Lung (tissue), 12 donors: ENCODE results near the gene FAM47B. TPM values are rescaled to one million over a fixed set of nuclear protein-coding genes. Genes with fewer than 3 reads are reported as not detected.

Experiments
- ATAC-seq: fragments of 200-7000 bp; cut with Tn5 transposase; one replicate; pipeline ENCODE4 v1.9.1; 2020; ENCODE audit warnings: moderate number of reproducible peaks; ENCODE audit not compliant: insufficient read depth, low FRiP score
- DNase-seq, 3 donors: peaks; one replicate each; pipeline ENCODE4 v3.0.0-alpha.2; 2013 to 2017
- H3K27ac ChIP-seq, 2 donors: one replicate each; pipeline ENCODE4 v1.5.1; 2013; ENCODE audit warnings: mild to moderate bottlenecking in 2 of 2, moderate library complexity in 2 of 2, control low read depth in 1 of 2, inconsistent platforms in 1 of 2, low read depth in 1 of 2, low read length in 1 of 2
- H3K27me3 ChIP-seq, 3 donors: one replicate each; pipeline ENCODE4 v1.5.1; 2013; ENCODE audit warnings: low read length in 2 of 3; ENCODE audit not compliant: control insufficient read depth in 3 of 3, insufficient read depth in 3 of 3
- H3K36me3 ChIP-seq, 4 donors: one replicate each; pipeline ENCODE4 v1.5.1; 2013; ENCODE audit warnings: low read length in 4 of 4, mild to moderate bottlenecking in 1 of 4, moderate library complexity in 1 of 4; ENCODE audit not compliant: control insufficient read depth in 4 of 4, insufficient read depth in 4 of 4
- H3K4me1 ChIP-seq, 5 donors: one replicate each; pipeline ENCODE4 v1.5.1; 2013; ENCODE audit warnings: low read length in 5 of 5, mild to moderate bottlenecking in 2 of 5, moderate library complexity in 1 of 5; ENCODE audit not compliant: control insufficient read depth in 5 of 5, insufficient read depth in 5 of 5
- H3K4me3 ChIP-seq: one replicate; pipeline ENCODE4 v1.5.1; 2013; ENCODE audit warnings: mild to moderate bottlenecking, control low read depth, moderate library complexity
- H3K9ac ChIP-seq, 2 donors: one replicate each; pipeline ENCODE4 v1.5.1; 2013; ENCODE audit warnings: low read length in 2 of 2, control low read depth in 1 of 2; ENCODE audit not compliant: insufficient read depth in 1 of 2
- H3K9me3 ChIP-seq, 4 donors: one replicate each; pipeline ENCODE4 v1.5.1; 2013; ENCODE audit warnings: low read length in 3 of 4, mild to moderate bottlenecking in 1 of 4, moderate library complexity in 1 of 4; ENCODE audit not compliant: control insufficient read depth in 4 of 4, insufficient read depth in 3 of 4
- WGBS, 2 donors: extraction: QIAGEN DNeasy Blood & Tissue Kit; methylation state at CpG; one replicate each; pipeline ENCODE4 v1.1.7; 2013; 5-methylcytosine and 5-hydroxymethylcytosine counted together
- polyA plus RNA-seq, 2 donors: library from polyadenylated mRNA; stranded (reverse); fragments of 200-250 nt; gene quantifications; one replicate each; pipeline ENCODE4 v1.2.1, GENCODE V29; 2013
- total RNA-seq, 2 donors: library from RNA; depleted of rRNA in 1 of 2; stranded (reverse); fragments of >200 nt in 1 of 2; gene quantifications; one replicate each; pipeline ENCODE4 v1.2.1, GENCODE V29; 2014 to 2021
- TF ChIP-seq, protein P1 (sequence below): IDR thresholded peaks from 2 replicates; pipeline ENCODE4 v1.5.1; 2012; ENCODE audit warnings: mild to moderate bottlenecking; ENCODE audit errors: control extremely low read depth, extremely low read depth
- donor health status: control.
- donor health status: control.
- donor health status: Bipolar disorder and iron deficiency.
- donor health status: healthy.
- donor health status: DM: yes; HTN: yes; CAD: no.

Gene FAM47B
- total and polyA plus RNA-seq, 4 donors, result not detected

DNA sequence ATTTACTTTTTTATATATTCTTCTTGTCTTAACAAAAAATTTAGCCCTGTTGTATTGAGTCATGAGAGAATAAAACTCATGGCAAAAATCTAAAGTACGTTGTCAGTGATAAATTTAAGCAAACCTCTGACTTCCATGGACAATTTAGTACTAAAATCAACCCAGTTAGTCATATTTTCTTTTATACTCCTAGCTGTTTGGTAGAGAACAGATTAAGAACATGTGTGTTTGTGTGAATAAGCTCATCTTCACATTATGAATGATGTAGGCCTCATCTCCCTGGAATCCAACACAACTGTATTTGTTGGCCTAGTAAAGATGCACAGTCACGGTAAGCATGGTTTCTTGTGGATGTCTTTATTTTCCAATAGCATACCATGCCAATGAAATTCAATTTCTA lies 40.8 kb upstream of the FAM47B start:
- WGBS, 2 donors, result 69 to 87% methylated on average over 2 of the region's 2 CpGs
- H3K9ac ChIP-seq, result no peak overlapping the region
- ATAC-seq, result no peak

GRCh38 chrX:34903316-34903715 lies 39.3 kb upstream of the FAM47B start:
- peaks cover 0 to 3% (median 2%) of the 10 kb centered on the region in 3 donors for H3K27me3 ChIP-seq
- H3K4me3 ChIP-seq, result no peak overlapping the region
- H3K9ac ChIP-seq, result no peak overlapping the region
- TF ChIP-seq, protein P1, sequence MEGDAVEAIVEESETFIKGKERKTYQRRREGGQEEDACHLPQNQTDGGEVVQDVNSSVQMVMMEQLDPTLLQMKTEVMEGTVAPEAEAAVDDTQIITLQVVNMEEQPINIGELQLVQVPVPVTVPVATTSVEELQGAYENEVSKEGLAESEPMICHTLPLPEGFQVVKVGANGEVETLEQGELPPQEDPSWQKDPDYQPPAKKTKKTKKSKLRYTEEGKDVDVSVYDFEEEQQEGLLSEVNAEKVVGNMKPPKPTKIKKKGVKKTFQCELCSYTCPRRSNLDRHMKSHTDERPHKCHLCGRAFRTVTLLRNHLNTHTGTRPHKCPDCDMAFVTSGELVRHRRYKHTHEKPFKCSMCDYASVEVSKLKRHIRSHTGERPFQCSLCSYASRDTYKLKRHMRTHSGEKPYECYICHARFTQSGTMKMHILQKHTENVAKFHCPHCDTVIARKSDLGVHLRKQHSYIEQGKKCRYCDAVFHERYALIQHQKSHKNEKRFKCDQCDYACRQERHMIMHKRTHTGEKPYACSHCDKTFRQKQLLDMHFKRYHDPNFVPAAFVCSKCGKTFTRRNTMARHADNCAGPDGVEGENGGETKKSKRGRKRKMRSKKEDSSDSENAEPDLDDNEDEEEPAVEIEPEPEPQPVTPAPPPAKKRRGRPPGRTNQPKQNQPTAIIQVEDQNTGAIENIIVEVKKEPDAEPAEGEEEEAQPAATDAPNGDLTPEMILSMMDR, result no peak
- 71 to 90% methylated on average over 2 of the region's 2 CpGs for WGBS, 2 donors
- H3K27ac ChIP-seq, result no peak overlapping the region
- ATAC-seq (no peak), DNase-seq (no peak)
- H3K36me3 ChIP-seq, result no peaks in the 10 kb centered on the region
- no peaks in the 10 kb centered on the region for H3K4me1 ChIP-seq
- H3K9me3 ChIP-seq, result no peaks in the 10 kb centered on the region

More for the DNA sequence above, 40.8 kb upstream of the FAM47B start:
- TF ChIP-seq, protein P1, result no peak
- H3K36me3 ChIP-seq, result no peaks in the 10 kb centered on the region
- no peak overlapping the region for H3K4me3 ChIP-seq
- H3K9me3 ChIP-seq, result no peaks in the 10 kb centered on the region
- DNase-seq, result no peak
- no peak overlapping the region for H3K27ac ChIP-seq
- H3K4me1 ChIP-seq, result no peaks in the 10 kb centered on the region
- peaks cover 0 to 3% (median 2%) of the 10 kb centered on the region in 3 donors for H3K27me3 ChIP-seq

- Histone ChIP-seq H3K4me1 (no peaks in the 10 kb centered on the region), H3K4me3 (no peak overlapping the region), H3K27me3 (no peaks in the 10 kb centered on the region), H3K9me3 (no peaks in the 10 kb centered on the region), H3K36me3 (no peaks in the 10 kb centered on the region), H3K9ac (no peak overlapping the region), H3K27ac (no peak overlapping the region)
- 56 to 75% methylated on average over 2 of the region's 2 CpGs for WGBS, 2 donors
- ATAC-seq, result no peak
- no peak for DNase-seq
- TF ChIP-seq, protein P1, result no peak
These were observed 33.4 kb upstream of the FAM47B start for GRCh38 chrX:34909151-34909550.
